22Rv1 (cell line): Measurements from ENCODE around the gene ZNF32.
A peak's percentile ranks its signal among the peaks of the same experiment; 100 is the strongest.

Experiments
- H3K27ac ChIP-seq: fragments of 450-650 bp; 2 replicates; pipeline ENCODE4 v1.5.1; 2017
- ZFX ChIP-seq: fragments of 450-650 bp; IDR thresholded peaks from 2 replicates; pipeline ENCODE4 v1.6.1; 2017; ENCODE audit warnings: antibody characterized with exemption, borderline replicate concordance
- TF ChIP-seq, protein P1 (sequence below): fragments of 450-650 bp; IDR thresholded peaks from 2 replicates; pipeline ENCODE4 v1.5.1; 2017; ENCODE audit warnings: mild to moderate bottlenecking

Gene ZNF32

GRCh38 chr10:43673471-43673870, 24.8 kb upstream of the ZNF32 start:
- no peak overlapping the region for H3K27ac ChIP-seq

GRCh38 chr10:43671659-43672531, 23.2 kb upstream of the ZNF32 start:
- TF ChIP-seq ZFX, result no peak
- TF ChIP-seq, protein P1, sequence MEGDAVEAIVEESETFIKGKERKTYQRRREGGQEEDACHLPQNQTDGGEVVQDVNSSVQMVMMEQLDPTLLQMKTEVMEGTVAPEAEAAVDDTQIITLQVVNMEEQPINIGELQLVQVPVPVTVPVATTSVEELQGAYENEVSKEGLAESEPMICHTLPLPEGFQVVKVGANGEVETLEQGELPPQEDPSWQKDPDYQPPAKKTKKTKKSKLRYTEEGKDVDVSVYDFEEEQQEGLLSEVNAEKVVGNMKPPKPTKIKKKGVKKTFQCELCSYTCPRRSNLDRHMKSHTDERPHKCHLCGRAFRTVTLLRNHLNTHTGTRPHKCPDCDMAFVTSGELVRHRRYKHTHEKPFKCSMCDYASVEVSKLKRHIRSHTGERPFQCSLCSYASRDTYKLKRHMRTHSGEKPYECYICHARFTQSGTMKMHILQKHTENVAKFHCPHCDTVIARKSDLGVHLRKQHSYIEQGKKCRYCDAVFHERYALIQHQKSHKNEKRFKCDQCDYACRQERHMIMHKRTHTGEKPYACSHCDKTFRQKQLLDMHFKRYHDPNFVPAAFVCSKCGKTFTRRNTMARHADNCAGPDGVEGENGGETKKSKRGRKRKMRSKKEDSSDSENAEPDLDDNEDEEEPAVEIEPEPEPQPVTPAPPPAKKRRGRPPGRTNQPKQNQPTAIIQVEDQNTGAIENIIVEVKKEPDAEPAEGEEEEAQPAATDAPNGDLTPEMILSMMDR, result peak; percentile 77
- H3K27ac ChIP-seq, result no peak overlapping the region

More at GRCh38 chr10:43673471-43673870, 24.8 kb upstream of the ZNF32 start:
- no peak for TF ChIP-seq ZFX
- TF ChIP-seq, protein P1, result no peak

DNA sequence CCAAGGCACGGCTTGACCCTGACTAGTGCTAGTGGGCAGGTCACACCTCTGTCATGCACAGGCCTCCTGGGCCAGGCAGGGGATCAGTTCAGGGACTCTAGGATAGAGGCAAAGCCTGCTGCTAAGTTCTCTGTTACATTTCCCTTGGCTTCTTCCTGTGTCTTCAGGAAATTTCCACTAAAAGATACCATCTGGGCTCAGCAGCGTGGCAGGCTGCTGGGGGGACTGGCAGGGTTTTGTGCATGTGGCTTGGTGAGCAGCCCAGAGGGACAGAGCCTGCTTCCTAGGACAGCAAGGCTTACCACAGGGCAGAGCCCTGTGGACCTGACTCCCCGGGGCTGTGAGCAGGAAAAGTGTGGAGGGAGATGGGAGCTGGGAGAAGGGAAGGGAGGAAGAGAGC, 20.7 kb upstream of the ZNF32 start:
- H3K27ac ChIP-seq, result no peak overlapping the region
- TF ChIP-seq, protein P1, result no peak
- TF ChIP-seq ZFX, result no peak

GRCh38 chr10:43667761-43668386, 19.2 kb upstream of the ZNF32 start:
- no peak overlapping the region for H3K27ac ChIP-seq
- TF ChIP-seq, protein P1, result no peak
- TF ChIP-seq ZFX, result no peak

GRCh38 chr10:43667317-43667731, 18.6 kb upstream of the ZNF32 start:
- no peak for TF ChIP-seq ZFX
- TF ChIP-seq, protein P1, result no peak; the same call in 1 of the 2 replicates
- no peak overlapping the region for H3K27ac ChIP-seq

GRCh38 chr10:43666552-43666951, 17.9 kb upstream of the ZNF32 start:
- no peak overlapping the region for H3K27ac ChIP-seq
- TF ChIP-seq, protein P1, result no peak
- TF ChIP-seq ZFX, result no peak

- no peak for TF ChIP-seq ZFX
- TF ChIP-seq, protein P1, result no peak
Measured at GRCh38 chr10:43665054-43665453, 16.4 kb upstream of the ZNF32 start.

More at GRCh38 chr10:43665054-43665453, 16.4 kb upstream of the ZNF32 start:
- no peak overlapping the region for H3K27ac ChIP-seq
